Measurements from ENCODE around the gene FRMD4B.

FRMD4B gene

DNA sequence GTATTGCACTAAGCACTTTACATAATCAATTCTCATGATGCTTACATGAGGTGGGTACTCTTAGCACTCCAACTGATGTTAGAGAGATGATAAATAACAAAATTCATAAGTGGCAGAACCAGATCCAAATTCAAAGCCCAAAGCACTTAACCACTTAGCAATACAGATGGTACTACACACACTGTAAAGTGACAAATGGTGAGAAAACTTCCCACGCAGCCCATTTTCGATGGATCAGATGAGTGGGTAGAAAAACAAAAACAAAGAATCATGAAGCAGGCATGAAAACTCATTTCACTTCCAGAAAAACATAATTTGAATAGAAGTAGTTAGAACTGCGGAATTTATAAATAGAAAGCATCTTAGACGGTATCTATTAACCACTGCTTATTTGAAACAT, 66.2 kb downstream of the FRMD4B start:
- no peak overlapping the region for H3K9ac ChIP-seq (ENCODE audit: low read depth, low read length)

DNA sequence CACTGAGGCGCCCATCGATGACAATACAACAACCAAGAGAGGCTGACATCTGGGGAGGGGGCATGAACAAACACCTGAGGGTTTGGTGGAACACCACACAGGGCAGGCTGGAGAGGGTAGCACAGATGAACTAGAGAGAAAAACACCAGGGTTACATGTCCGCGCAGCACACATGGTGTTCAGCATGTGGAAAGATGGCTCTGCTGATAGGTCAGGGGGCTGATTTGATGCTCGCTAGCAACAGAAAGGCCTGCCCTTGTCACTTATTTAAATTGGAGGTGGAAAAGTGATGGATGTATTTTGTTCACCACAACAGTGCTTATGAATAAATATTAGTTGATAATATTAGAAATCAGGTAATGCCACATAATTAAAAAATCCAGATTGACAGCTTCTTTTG, 67.5 kb downstream of the FRMD4B start:
- no peak overlapping the region for H3K4me3 ChIP-seq (ENCODE audit: low read length)

More for the DNA sequence above, 66.2 kb downstream of the FRMD4B start:
- H3K4me3 ChIP-seq (ENCODE audit: low read length) = no peak overlapping the region
- H3K4me2 ChIP-seq (ENCODE audit: low read length) = no peak overlapping the region
- H3K9me3 ChIP-seq (replicated peaks; ENCODE audit: low read length) = no peaks in the 10 kb centered on the region
- no peaks in the 10 kb centered on the region for H3K4me1 ChIP-seq (ENCODE audit: control insufficient read depth, insufficient read depth, low read length)
- H3K27me3 ChIP-seq (ENCODE audit: control insufficient read depth, insufficient read depth, low read length) = no peaks in the 10 kb centered on the region
- no peaks in the 10 kb centered on the region for H3K36me3 ChIP-seq (ENCODE audit: insufficient read depth, low read length)

GRCh38 chr3:69313251-69313650, 72.6 kb downstream of the FRMD4B start:
- Histone ChIP-seq H3K9ac (ENCODE audit: low read depth, low read length) (no peak overlapping the region), H3K4me1 (ENCODE audit: control insufficient read depth, insufficient read depth, low read length) (no peaks in the 10 kb centered on the region), H3K36me3 (ENCODE audit: insufficient read depth, low read length) (no peaks in the 10 kb centered on the region), H3K4me3 (ENCODE audit: low read length) (no peak overlapping the region), H3K9me3 (replicated peaks; ENCODE audit: low read length) (no peaks in the 10 kb centered on the region), H3K4me2 (ENCODE audit: low read length) (no peak overlapping the region), H3K27me3 (ENCODE audit: control insufficient read depth, insufficient read depth, low read length) (no peaks in the 10 kb centered on the region)

More for the DNA sequence above, 67.5 kb downstream of the FRMD4B start:
- Histone ChIP-seq H3K4me2 (ENCODE audit: low read length) (no peak overlapping the region), H3K4me1 (ENCODE audit: control insufficient read depth, insufficient read depth, low read length) (no peaks in the 10 kb centered on the region), H3K27me3 (ENCODE audit: control insufficient read depth, insufficient read depth, low read length) (no peaks in the 10 kb centered on the region), H3K9ac (ENCODE audit: low read depth, low read length) (no peak overlapping the region), H3K9me3 (replicated peaks; ENCODE audit: low read length) (no peaks in the 10 kb centered on the region), H3K36me3 (ENCODE audit: insufficient read depth, low read length) (no peaks in the 10 kb centered on the region)

DNA sequence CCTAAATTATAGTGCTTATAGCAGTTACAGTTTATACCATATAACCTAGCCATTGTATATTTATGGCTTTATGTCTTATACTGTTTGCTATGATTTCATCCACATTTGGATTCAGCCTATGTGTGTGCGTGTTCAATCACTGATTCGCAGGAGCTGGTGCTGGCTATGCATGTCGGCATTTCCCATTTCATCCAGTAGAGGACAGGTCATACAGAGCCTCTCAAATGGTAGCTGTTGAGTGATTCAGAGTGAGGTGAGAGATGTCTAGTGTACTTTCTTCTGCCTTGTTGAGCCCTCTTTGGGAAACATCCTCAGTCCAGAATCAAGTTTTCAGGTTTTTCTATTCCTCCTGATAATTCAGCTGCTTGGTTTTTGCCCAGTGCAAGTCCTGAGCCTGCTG, 76.1 kb downstream of the FRMD4B start:
- Histone ChIP-seq H3K9me3 (replicated peaks; ENCODE audit: low read length) (no peaks in the 10 kb centered on the region), H3K9ac (ENCODE audit: low read depth, low read length) (no peak overlapping the region), H3K27me3 (ENCODE audit: control insufficient read depth, insufficient read depth, low read length) (no peaks in the 10 kb centered on the region), H3K4me3 (ENCODE audit: low read length) (no peak overlapping the region), H3K4me1 (ENCODE audit: control insufficient read depth, insufficient read depth, low read length) (peaks cover 6% of the 10 kb centered on the region), H3K36me3 (ENCODE audit: insufficient read depth, low read length) (no peaks in the 10 kb centered on the region), H3K4me2 (ENCODE audit: low read length) (no peak overlapping the region)

DNA sequence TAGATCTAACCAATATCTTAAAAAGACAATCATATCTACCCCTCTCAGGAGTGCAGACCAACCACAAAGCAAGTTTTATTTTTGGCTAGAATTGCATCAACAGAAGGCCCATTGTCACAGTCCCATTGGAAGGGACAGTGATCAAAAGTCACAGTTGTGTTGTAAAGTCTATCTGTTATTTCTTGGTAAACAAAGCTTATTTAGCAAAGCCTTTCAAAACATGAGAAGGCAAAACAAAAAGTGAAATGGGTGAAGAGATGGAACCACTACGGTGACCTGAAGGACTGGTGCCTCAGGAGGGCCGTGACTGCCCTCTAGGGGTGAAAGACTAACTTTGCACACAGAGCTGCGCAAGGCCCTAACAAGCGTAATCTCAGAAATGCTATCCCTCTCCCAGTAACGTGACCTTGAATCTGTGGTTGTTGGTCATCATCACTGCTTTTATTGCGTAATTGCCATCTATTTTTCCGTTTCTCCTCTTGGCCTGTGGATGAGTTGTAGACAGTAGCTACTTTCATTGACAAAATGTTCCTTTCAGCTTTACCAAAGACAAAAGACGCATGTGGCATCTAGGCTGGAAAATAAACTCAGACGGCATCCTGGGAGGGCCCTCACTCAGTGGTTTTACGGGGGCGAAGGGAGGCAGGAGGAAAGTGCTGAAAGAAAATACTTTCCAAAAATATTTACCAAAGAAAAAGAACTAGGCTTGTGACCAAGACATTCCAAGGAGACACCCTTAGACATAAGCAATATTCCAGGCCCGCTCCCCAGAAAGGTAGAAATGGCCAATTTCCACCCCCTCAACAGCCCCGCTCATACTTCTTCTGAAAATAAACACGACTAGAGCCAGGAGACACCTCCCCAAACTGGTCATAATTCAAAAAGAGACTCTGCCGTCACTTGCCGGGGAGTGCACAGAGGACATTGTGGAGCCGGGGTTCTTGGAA, 79.4 kb downstream of the FRMD4B start:
- no peak overlapping the region for H3K9ac ChIP-seq (ENCODE audit: low read depth, low read length)
- no peaks in the 10 kb centered on the region for H3K36me3 ChIP-seq (ENCODE audit: insufficient read depth, low read length)
- peaks cover 6% of the 10 kb centered on the region for H3K4me1 ChIP-seq (ENCODE audit: control insufficient read depth, insufficient read depth, low read length)
- no peaks in the 10 kb centered on the region for H3K27me3 ChIP-seq (ENCODE audit: control insufficient read depth, insufficient read depth, low read length)
- H3K4me2 ChIP-seq (ENCODE audit: low read length) = no peak overlapping the region
- no peaks in the 10 kb centered on the region for H3K9me3 ChIP-seq (replicated peaks; ENCODE audit: low read length)
- H3K4me3 ChIP-seq (ENCODE audit: low read length) = no peak overlapping the region

DNA sequence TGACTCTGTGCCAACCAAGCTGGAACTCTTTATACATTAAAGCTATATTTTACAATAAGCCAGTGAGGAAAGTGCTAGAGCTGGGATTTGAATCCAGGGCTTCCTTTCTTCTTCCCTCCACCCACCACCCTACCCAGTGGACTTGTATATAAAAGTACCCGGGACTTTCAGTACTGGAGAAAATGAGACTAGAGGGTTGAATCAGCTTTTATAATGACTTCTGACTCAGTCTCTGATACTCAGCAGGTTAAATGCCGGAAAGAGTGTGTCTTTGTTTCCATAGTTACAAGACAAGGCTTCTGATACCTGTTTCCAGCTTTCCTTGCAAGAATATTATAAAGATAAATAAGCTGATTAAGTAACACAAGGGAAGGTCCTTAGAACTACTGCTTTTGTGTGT, 80.9 kb downstream of the FRMD4B start:
- Histone ChIP-seq H3K9ac (ENCODE audit: low read depth, low read length) (no peak overlapping the region), H3K4me3 (ENCODE audit: low read length) (no peak overlapping the region), H3K9me3 (replicated peaks; ENCODE audit: low read length) (no peaks in the 10 kb centered on the region), H3K36me3 (ENCODE audit: insufficient read depth, low read length) (no peaks in the 10 kb centered on the region), H3K27me3 (ENCODE audit: control insufficient read depth, insufficient read depth, low read length) (no peaks in the 10 kb centered on the region), H3K4me2 (ENCODE audit: low read length) (no peak overlapping the region), H3K4me1 (ENCODE audit: control insufficient read depth, insufficient read depth, low read length) (peaks cover 6% of the 10 kb centered on the region)

GRCh38 chr3:69304396-69304795, 81.5 kb downstream of the FRMD4B start:
- no peaks in the 10 kb centered on the region for H3K27me3 ChIP-seq (ENCODE audit: control insufficient read depth, insufficient read depth, low read length)
- no peak overlapping the region for H3K4me2 ChIP-seq (ENCODE audit: low read length)
- no peak overlapping the region for H3K9ac ChIP-seq (ENCODE audit: low read depth, low read length)
- H3K9me3 ChIP-seq (replicated peaks; ENCODE audit: low read length) = no peaks in the 10 kb centered on the region
- no peak overlapping the region for H3K4me3 ChIP-seq (ENCODE audit: low read length)
- H3K36me3 ChIP-seq (ENCODE audit: insufficient read depth, low read length) = no peaks in the 10 kb centered on the region
- H3K4me1 ChIP-seq (ENCODE audit: control insufficient read depth, insufficient read depth, low read length) = peaks cover 6% of the 10 kb centered on the region

GRCh38 chr3:69300296-69300695, 85.6 kb downstream of the FRMD4B start:
- Histone ChIP-seq H3K9ac (ENCODE audit: low read depth, low read length) (no peak overlapping the region), H3K27me3 (ENCODE audit: control insufficient read depth, insufficient read depth, low read length) (no peaks in the 10 kb centered on the region), H3K4me1 (ENCODE audit: control insufficient read depth, insufficient read depth, low read length) (no peaks in the 10 kb centered on the region), H3K4me3 (ENCODE audit: low read length) (no peak overlapping the region), H3K9me3 (replicated peaks; ENCODE audit: low read length) (no peaks in the 10 kb centered on the region), H3K36me3 (ENCODE audit: insufficient read depth, low read length) (no peaks in the 10 kb centered on the region), H3K4me2 (ENCODE audit: low read length) (no peak overlapping the region)

DNA sequence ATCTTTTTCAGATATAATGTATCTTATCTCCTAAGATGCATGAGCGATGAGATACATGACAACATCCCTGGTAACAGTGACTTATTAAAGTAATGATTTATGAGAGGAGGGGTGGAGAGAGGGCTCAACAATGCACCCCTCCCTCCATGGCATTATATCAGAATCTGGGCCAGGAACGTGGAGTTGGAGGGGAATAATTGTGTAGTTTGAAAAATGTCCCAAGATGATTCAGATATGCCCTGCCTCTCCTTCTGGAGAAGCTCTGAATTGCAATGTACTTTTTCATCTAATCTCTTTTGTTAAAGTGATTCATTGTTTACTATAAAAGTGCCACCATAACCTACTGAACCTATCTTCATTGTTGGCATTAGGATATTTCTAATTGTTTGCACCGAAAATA, 86.5 kb downstream of the FRMD4B start:
- no peak overlapping the region for H3K4me2 ChIP-seq (ENCODE audit: low read length)
- H3K36me3 ChIP-seq (ENCODE audit: insufficient read depth, low read length) = no peaks in the 10 kb centered on the region
- H3K9ac ChIP-seq (ENCODE audit: low read depth, low read length) = no peak overlapping the region

GRCh38 chr3:69297501-69297900, 88.4 kb downstream of the FRMD4B start:
- Histone ChIP-seq H3K4me1 (ENCODE audit: control insufficient read depth, insufficient read depth, low read length) (peaks cover 7% of the 10 kb centered on the region), H3K4me2 (ENCODE audit: low read length) (no peak overlapping the region), H3K27me3 (ENCODE audit: control insufficient read depth, insufficient read depth, low read length) (no peaks in the 10 kb centered on the region), H3K36me3 (ENCODE audit: insufficient read depth, low read length) (no peaks in the 10 kb centered on the region), H3K9me3 (replicated peaks; ENCODE audit: low read length) (no peaks in the 10 kb centered on the region), H3K4me3 (ENCODE audit: low read length) (no peak overlapping the region), H3K9ac (ENCODE audit: low read depth, low read length) (no peak overlapping the region)

More for the DNA sequence above, 86.5 kb downstream of the FRMD4B start:
- Histone ChIP-seq H3K4me3 (ENCODE audit: low read length) (no peak overlapping the region), H3K27me3 (ENCODE audit: control insufficient read depth, insufficient read depth, low read length) (no peaks in the 10 kb centered on the region), H3K4me1 (ENCODE audit: control insufficient read depth, insufficient read depth, low read length) (peaks cover 3% of the 10 kb centered on the region), H3K9me3 (replicated peaks; ENCODE audit: low read length) (no peaks in the 10 kb centered on the region)

DNA sequence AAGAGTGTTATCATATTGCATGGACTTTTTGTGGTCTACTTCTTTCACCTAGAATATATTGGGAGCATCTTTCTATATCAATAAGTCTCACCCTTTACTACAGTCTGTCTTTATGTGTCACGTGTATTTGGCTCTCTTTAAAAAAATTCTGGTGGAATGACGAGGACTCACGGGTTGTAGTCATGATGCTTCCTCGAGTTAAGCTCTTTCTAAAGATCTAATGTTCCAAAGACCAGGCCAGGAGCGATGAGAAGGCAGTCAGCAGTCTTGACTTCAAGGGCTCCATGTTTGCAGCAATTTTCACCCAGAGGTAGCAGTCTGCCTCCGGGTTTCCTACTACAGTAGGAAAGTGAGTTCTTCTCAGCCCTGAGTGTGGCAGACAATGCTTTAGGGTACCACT, 88.9 kb downstream of the FRMD4B start:
- no peaks in the 10 kb centered on the region for H3K36me3 ChIP-seq (ENCODE audit: insufficient read depth, low read length)

More for the DNA sequence above, 88.9 kb downstream of the FRMD4B start:
- no peaks in the 10 kb centered on the region for H3K9me3 ChIP-seq (replicated peaks; ENCODE audit: low read length)
- no peak overlapping the region for H3K9ac ChIP-seq (ENCODE audit: low read depth, low read length)
- H3K27me3 ChIP-seq (ENCODE audit: control insufficient read depth, insufficient read depth, low read length) = no peaks in the 10 kb centered on the region
- no peak overlapping the region for H3K4me2 ChIP-seq (ENCODE audit: low read length)
- H3K4me3 ChIP-seq (ENCODE audit: low read length) = no peak overlapping the region
- H3K4me1 ChIP-seq (ENCODE audit: control insufficient read depth, insufficient read depth, low read length) = peaks cover 7% of the 10 kb centered on the region
